ENCODE data around the gene CNEP1R1.

DNA sequence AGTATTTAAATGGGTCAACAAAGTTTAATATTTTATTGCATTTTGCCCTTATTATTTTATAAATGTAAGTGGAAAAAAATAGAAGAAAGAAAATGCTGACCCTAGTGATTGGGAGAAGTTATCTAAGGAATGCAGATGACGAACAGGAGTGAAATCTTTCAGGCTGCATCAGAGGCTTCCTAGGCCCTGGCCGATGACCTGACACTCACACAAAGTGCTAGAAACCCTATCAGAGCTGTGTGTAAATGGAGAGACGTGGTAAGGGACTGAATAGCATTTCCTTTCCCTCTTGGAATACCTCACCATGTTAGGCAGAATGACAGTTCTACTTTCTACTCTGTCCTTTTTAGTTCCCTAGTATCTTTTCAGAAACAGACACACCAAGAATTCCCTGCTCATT, 44.9 kb upstream of the CNEP1R1 start:
- TF ChIP-seq, protein P1, sequence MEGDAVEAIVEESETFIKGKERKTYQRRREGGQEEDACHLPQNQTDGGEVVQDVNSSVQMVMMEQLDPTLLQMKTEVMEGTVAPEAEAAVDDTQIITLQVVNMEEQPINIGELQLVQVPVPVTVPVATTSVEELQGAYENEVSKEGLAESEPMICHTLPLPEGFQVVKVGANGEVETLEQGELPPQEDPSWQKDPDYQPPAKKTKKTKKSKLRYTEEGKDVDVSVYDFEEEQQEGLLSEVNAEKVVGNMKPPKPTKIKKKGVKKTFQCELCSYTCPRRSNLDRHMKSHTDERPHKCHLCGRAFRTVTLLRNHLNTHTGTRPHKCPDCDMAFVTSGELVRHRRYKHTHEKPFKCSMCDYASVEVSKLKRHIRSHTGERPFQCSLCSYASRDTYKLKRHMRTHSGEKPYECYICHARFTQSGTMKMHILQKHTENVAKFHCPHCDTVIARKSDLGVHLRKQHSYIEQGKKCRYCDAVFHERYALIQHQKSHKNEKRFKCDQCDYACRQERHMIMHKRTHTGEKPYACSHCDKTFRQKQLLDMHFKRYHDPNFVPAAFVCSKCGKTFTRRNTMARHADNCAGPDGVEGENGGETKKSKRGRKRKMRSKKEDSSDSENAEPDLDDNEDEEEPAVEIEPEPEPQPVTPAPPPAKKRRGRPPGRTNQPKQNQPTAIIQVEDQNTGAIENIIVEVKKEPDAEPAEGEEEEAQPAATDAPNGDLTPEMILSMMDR (IDR thresholded peaks at IDR 0.05), result no peak
- TF ChIP-seq POLR2AphosphoS5 (IDR thresholded peaks at IDR 0.05) (no peak), EP300 (IDR thresholded peaks at IDR 0.05) (no peak), POLR2A (IDR thresholded peaks at IDR 0.05; ENCODE audit: low read depth) (no peak)

Data from esophagus muscularis mucosa (tissue), 4 donors.